Esophagus muscularis mucosa (tissue), 4 donors: ENCODE results near the gene SLC10A1. TPM values are rescaled to one million over a fixed set of nuclear protein-coding genes. Genes with fewer than 3 reads are reported as not detected.
A peak's percentile ranks its signal among the peaks of the same experiment; 100 is the strongest.

ENCODE experiments used
- DNase-seq: peaks from one replicate; pipeline ENCODE4 v3.0.0-alpha.2; 2017; ENCODE audit errors: extremely low spot score
- H3K27ac ChIP-seq, 4 donors: fragments of 200-600 bp; sonication (generic); replicated peaks in 1 of 4; 1 replicate in 3 of 4; 2 replicates in 1 of 4; pipeline ENCODE4 v1.5.1; 2016 to 2019; ENCODE audit warnings: mild to moderate bottlenecking in 1 of 4
- H3K27me3 ChIP-seq, 4 donors: fragments of 200-600 bp; sonication (generic); one replicate each; pipeline versions ENCODE4 v1.5.1 to v1.6.0; 2016 to 2019
- H3K36me3 ChIP-seq, 4 donors: fragments of 200-600 bp; sonication (generic); one replicate each; pipeline ENCODE4 v1.5.1; 2016 to 2019
- H3K4me1 ChIP-seq, 4 donors: fragments of 200-600 bp; sonication (generic); one replicate each; pipeline ENCODE4 v1.5.1; 2016 to 2019
- H3K4me3 ChIP-seq, 4 donors: fragments of 200-600 bp; sonication (generic); 1 replicate in 2 of 4; 2 replicates in 2 of 4; pipeline ENCODE4 v1.5.1; 2016 to 2019; ENCODE audit warnings: mild to moderate bottlenecking in 4 of 4, moderate library complexity in 1 of 4
- H3K9me3 ChIP-seq, 4 donors: fragments of 200-600 bp; sonication (generic); 1 replicate in 3 of 4; 2 replicates in 1 of 4; pipeline ENCODE4 v1.5.1; 2016 to 2019
- CTCF ChIP-seq, 3 experiments: fragments of 200-600 bp in 2 of 3; fragments of 450-650 bp in 1 of 3; sonication (generic) in 2 of 3; IDR thresholded peaks; one replicate each; pipeline ENCODE4 v1.5.1; 2017 to 2019; ENCODE audit warnings: antibody characterized with exemption in 3 of 3, mild to moderate bottlenecking in 2 of 3, moderate library complexity in 1 of 3
- EP300 ChIP-seq: sonication (generic); formaldehyde crosslinking; IDR thresholded peaks from one replicate; pipeline ENCODE4 v1.6.1; 2017; ENCODE audit warnings: antibody characterized with exemption
- POLR2A ChIP-seq: fragments of 450-650 bp; IDR thresholded peaks from one replicate; pipeline ENCODE4 v1.6.1; 2017; ENCODE audit warnings: antibody characterized with exemption, moderate library complexity, mild to moderate bottlenecking, low read depth
- POLR2AphosphoS5 ChIP-seq, 2 donors: sonication (generic); formaldehyde crosslinking; IDR thresholded peaks; one replicate each; pipeline ENCODE4 v1.6.1; 2017; ENCODE audit warnings: antibody characterized with exemption in 2 of 2
- WGBS: methylation state at CpG from one replicate; pipeline ENCODE4 v1.1.5; 2018; 5-methylcytosine and 5-hydroxymethylcytosine counted together
- intact Hi-C: fragments of 100-400 bp; cut with DNase I; formaldehyde crosslinking; loops from one replicate; pipeline ENCODE4 v1.15.1; 2023
- total RNA-seq, 4 donors: library from RNA; depleted of rRNA; stranded (reverse); fragments of >200 nt; gene quantifications; one replicate each; pipeline versions ENCODE4 v1.1.0 to v1.2.1, GENCODE V29; 2016

The SLC10A1 gene
- total RNA-seq, 4 donors from 2014 or later: not detected

GRCh38 chr14:69795691-69796090 is 1.4 kb downstream of the SLC10A1 start:
- H3K36me3 ChIP-seq: no peaks in the 10 kb centered on the region
- no peak overlapping the region for H3K4me3 ChIP-seq
- no peaks in the 10 kb centered on the region for H3K27me3 ChIP-seq
- H3K27ac ChIP-seq: no peak overlapping the region
- intact Hi-C loops: no loop called here
- H3K4me1 ChIP-seq: no peaks in the 10 kb centered on the region
- peak; percentile 77 for DNase-seq
- WGBS: 69% methylated on average over 3 of the region's 4 CpGs
- TF ChIP-seq EP300 (no peak), CTCF (IDR thresholded peaks at IDR 0.05) (no peak)
- no peaks in the 10 kb centered on the region for H3K9me3 ChIP-seq

- Histone ChIP-seq H3K4me3 (no peak overlapping the region), H3K27me3 (no peaks in the 10 kb centered on the region), H3K36me3 (no peaks in the 10 kb centered on the region), H3K9me3 (no peaks in the 10 kb centered on the region), H3K27ac (no peak overlapping the region), H3K4me1 (no peaks in the 10 kb centered on the region)
- no peak for TF ChIP-seq EP300
- no peak for TF ChIP-seq CTCF (IDR thresholded peaks at IDR 0.05)
- no peak for TF ChIP-seq POLR2A
- TF ChIP-seq POLR2AphosphoS5 (IDR thresholded peaks at IDR 0.05): no peak
- intact Hi-C loops: no loop called here
- 89% methylated on average over 3 of the region's 3 CpGs for WGBS
- peak; percentile 68 for DNase-seq
These were observed 2.2 kb downstream of the SLC10A1 start for GRCh38 chr14:69794791-69795190.

GRCh38 chr14:69792887-69793421 is 4.1 kb downstream of the SLC10A1 start:
- H3K9me3 ChIP-seq: no peaks in the 10 kb centered on the region
- H3K36me3 ChIP-seq: no peaks in the 10 kb centered on the region
- no peak for TF ChIP-seq EP300
- TF ChIP-seq POLR2A: no peak
- TF ChIP-seq POLR2AphosphoS5 (IDR thresholded peaks at IDR 0.05): no peak
- no peak for TF ChIP-seq CTCF (IDR thresholded peaks at IDR 0.05)
- intact Hi-C loops: no loop called here
- no peak overlapping the region for H3K4me3 ChIP-seq
- H3K27me3 ChIP-seq: no peaks in the 10 kb centered on the region
- DNase-seq: peak; percentile 42
- WGBS: 87% methylated on average over 7 of the region's 7 CpGs
- no peaks in the 10 kb centered on the region for H3K4me1 ChIP-seq
- H3K27ac ChIP-seq: no peak overlapping the region

- intact Hi-C loops: no loop called here
- DNase-seq: no peak
These were observed 7.9 kb downstream of the SLC10A1 start for GRCh38 chr14:69789118-69789640.

GRCh38 chr14:69786603-69787002 is 10.4 kb downstream of the SLC10A1 start:
- H3K27ac ChIP-seq: no peak overlapping the region
- H3K4me3 ChIP-seq: no peak overlapping the region
- no peaks in the 10 kb centered on the region for H3K27me3 ChIP-seq
- intact Hi-C loops: no loop called here
- TF ChIP-seq CTCF (IDR thresholded peaks at IDR 0.05) (no peak), EP300 (no peak), POLR2A (no peak), POLR2AphosphoS5 (IDR thresholded peaks at IDR 0.05) (no peak)
- peaks cover 0 to 7% (median 6%) of the 10 kb centered on the region in 4 donors for H3K36me3 ChIP-seq
- H3K9me3 ChIP-seq: no peaks in the 10 kb centered on the region
- no peaks in the 10 kb centered on the region for H3K4me1 ChIP-seq
- WGBS: 100% methylated on average over 3 of the region's 3 CpGs
- no peak for DNase-seq

More at GRCh38 chr14:69789118-69789640, 7.9 kb downstream of the SLC10A1 start:
- TF ChIP-seq EP300: no peak
- Histone ChIP-seq H3K4me3 (no peak overlapping the region), H3K36me3 (peaks cover 0 to 7% (median 5%) of the 10 kb centered on the region in 4 donors), H3K27me3 (no peaks in the 10 kb centered on the region), H3K27ac (no peak overlapping the region), H3K9me3 (no peaks in the 10 kb centered on the region), H3K4me1 (no peaks in the 10 kb centered on the region)
